Stimulated activated memory B cell treated with anti-CD40 and anti-IgM and Interleukin-4, amounts not matched to agents 10 μg/mL and 1 μg/mL and 100 μg/mL, for 72 hours (primary cell): ENCODE measurements around the gene HECTD4.
"Not testable (repeated sequence)": the region's sequence is repeated elsewhere in the genome, so short reads cannot be mapped to it uniquely, and the experiment has no call there.

ENCODE experiments used
- ATAC-seq: fragments of 150-1000 bp; cut with Tn5 transposase; 2 replicates; pipeline ENCODE4 v1.10.0; 2021
- H3K27ac Mint-ChIP-seq: one replicate; pipeline ENCODE4 v1.8.0; 2022; ENCODE audit warnings: mild to moderate bottlenecking, mixed read lengths
- H3K27me3 Mint-ChIP-seq: one replicate; pipeline ENCODE4 v1.8.0; 2022; ENCODE audit warnings: mixed read lengths
- H3K36me3 Mint-ChIP-seq: one replicate; pipeline ENCODE4 v1.8.0; 2022; ENCODE audit warnings: mixed read lengths
- H3K4me1 Mint-ChIP-seq: one replicate; pipeline ENCODE4 v1.8.0; 2022; ENCODE audit warnings: mixed read lengths
- H3K4me3 Mint-ChIP-seq: one replicate; pipeline ENCODE4 v1.8.0; 2022; ENCODE audit warnings: mild to moderate bottlenecking, moderate library complexity, mixed read lengths
- H3K9me3 Mint-ChIP-seq: one replicate; pipeline ENCODE4 v1.8.0; 2022; ENCODE audit warnings: mixed read lengths

Gene HECTD4

DNA sequence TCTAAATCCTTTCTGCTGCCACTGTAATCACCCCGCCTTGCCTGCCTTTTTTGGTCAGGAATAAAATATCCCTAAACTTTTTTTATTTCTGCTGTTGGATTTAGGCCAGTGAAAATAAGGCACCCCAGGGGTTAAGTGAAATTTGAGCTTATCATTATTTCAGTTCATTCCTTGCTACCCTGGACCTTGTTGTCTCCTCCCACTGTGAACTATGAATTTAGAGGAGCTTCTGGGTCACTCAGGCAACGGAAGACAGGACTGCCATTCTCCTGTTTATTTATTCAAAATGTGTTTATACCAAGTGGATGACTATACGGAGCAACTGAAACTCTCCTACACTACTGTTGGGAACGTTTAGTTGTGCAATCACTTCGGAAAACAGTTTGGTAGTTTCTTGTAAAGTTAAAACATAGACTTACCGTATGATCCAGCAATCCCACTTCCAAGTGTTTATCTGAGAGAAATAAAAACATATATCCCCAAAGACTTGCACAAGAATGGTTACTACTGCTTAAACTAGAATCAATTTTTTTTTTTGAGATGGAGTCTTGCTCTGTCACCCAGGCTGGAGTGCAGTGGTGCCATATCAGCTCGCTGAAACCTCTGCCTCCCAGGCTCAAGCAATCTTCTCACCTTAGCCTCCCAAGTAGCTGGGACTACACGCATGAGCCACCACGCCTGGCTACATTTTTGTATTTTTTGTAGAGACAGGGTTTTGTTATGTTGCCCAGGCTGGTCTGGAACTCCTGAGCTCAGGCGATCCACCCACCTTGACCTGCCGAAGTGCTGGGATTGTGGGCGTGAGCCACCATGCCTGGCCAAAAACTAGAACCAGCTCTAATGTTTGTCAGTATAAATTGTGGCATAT, 259.2 kb downstream of the HECTD4 start:
- Mint-ChIP-seq H3K9me3 (no peaks in the 10 kb centered on the region), H3K27me3 (no peaks in the 10 kb centered on the region), H3K4me3 (no peak overlapping the region), H3K4me1 (peaks cover 16% of the 10 kb centered on the region), H3K27ac (no peak overlapping the region), H3K36me3 (peaks cover 8% of the 10 kb centered on the region)
- no peak for ATAC-seq

DNA sequence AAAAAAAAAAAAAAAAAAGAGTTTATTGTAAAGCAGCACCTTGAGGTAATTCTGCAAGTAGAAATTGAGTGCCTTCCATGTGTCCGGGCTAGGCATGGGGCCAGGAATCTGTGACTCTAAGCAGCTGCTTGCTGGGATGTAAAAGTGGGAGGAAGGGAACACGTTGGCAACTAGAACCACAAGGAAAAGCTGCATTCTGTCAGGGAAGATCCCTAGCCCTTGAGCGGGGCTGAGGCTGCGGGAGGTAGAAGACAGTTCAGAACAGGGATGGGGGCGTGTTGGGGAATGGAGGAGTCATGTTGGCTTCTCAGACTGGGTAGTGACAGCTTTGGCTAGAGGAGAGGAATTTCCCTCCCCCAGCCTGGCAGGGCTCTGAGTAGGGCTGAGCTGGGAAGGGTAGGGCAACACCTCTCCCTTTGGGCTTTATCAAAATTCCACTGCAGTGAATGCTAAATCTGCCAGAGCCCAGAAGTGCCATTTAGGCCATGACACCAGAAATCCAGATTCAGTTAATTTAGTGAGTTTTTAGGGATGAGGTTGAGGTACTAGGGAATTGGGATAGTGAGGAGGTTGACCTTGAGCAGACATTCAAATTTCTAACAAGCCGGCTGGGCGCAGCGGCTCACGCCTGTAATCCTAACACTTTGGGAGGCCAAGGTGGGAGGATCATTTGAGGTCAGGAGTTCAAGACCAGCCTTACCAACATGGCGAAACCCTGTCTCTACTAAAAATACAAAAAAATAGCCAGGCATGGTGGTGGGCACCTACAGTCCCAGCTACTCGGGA, 260.3 kb downstream of the HECTD4 start:
- peaks cover 3% of the 10 kb centered on the region for H3K36me3 Mint-ChIP-seq
- H3K4me3 Mint-ChIP-seq, result no peak overlapping the region
- ATAC-seq, result no peak
- peaks cover 9% of the 10 kb centered on the region for H3K4me1 Mint-ChIP-seq
- H3K9me3 Mint-ChIP-seq, result no peaks in the 10 kb centered on the region
- H3K27me3 Mint-ChIP-seq, result no peaks in the 10 kb centered on the region
- no peak overlapping the region for H3K27ac Mint-ChIP-seq

DNA sequence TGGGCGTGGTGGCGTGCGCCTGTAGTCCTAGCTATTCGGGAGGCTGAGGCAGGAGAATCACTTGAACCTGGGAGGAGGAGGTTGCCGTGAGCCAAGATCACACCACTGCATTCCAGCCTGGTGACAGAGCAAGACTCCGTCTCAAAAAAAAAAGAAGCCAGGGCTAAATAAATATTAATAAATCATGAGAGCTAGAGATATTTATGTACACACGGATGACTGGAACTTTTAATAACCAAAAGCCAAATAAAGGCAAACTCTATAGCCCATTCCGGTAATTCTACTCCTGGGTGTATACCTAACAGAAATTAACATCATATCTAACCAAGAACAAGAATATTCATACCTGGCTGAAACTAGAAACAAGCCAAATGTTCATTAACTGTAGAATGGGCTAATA, 264.5 kb downstream of the HECTD4 start:
- H3K4me3 Mint-ChIP-seq, result no peak overlapping the region
- ATAC-seq, result no peak
- no peak overlapping the region for H3K27ac Mint-ChIP-seq
- no peaks in the 10 kb centered on the region for H3K9me3 Mint-ChIP-seq
- no peaks in the 10 kb centered on the region for H3K27me3 Mint-ChIP-seq
- peaks cover 7% of the 10 kb centered on the region for H3K4me1 Mint-ChIP-seq
- H3K36me3 Mint-ChIP-seq, result no peaks in the 10 kb centered on the region

DNA sequence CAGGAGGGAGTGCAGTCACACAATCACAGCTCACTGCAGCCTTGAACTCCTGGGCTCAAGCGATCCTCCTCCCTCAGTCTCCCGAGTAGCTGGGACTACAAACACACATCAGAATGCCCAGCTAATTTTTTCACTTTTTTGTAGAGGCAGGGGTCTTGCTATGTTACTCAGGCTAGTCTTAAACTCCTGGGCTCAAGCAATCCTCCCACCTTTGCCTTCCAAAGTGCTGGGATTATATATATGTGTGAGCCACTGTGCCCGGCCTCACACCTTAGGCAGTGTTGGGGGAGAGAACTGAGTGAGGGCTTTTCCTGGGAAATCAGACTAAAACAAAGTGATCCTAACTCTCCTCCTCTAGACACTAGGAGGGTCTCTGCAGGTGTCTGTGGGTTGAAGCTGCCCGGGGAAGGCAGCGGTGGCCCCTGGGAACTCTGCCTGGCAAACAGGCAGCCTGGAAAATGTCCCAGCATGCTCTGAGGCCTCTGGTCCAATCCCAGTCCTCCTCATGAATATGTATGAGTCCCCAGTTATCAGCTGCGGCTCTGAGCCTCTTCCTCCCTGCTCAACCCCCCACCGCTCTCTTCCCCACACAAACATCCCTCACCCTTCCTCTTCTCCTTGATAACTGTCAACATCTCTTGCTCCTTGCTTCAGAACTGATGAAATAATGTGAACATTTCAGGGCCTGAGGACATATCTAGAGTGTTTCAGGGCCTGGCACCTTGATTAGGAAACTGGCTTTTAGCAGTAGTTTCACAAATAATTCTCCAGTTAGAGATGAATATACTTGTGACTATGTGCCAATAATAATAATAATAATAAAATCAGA, 265.8 kb downstream of the HECTD4 start:
- H3K4me1 Mint-ChIP-seq, result peaks cover 14% of the 10 kb centered on the region
- no peaks in the 10 kb centered on the region for H3K36me3 Mint-ChIP-seq
- no peaks in the 10 kb centered on the region for H3K27me3 Mint-ChIP-seq
- no peak overlapping the region for H3K27ac Mint-ChIP-seq
- H3K9me3 Mint-ChIP-seq, result no peaks in the 10 kb centered on the region
- ATAC-seq, result no peak
- no peak overlapping the region for H3K4me3 Mint-ChIP-seq

DNA sequence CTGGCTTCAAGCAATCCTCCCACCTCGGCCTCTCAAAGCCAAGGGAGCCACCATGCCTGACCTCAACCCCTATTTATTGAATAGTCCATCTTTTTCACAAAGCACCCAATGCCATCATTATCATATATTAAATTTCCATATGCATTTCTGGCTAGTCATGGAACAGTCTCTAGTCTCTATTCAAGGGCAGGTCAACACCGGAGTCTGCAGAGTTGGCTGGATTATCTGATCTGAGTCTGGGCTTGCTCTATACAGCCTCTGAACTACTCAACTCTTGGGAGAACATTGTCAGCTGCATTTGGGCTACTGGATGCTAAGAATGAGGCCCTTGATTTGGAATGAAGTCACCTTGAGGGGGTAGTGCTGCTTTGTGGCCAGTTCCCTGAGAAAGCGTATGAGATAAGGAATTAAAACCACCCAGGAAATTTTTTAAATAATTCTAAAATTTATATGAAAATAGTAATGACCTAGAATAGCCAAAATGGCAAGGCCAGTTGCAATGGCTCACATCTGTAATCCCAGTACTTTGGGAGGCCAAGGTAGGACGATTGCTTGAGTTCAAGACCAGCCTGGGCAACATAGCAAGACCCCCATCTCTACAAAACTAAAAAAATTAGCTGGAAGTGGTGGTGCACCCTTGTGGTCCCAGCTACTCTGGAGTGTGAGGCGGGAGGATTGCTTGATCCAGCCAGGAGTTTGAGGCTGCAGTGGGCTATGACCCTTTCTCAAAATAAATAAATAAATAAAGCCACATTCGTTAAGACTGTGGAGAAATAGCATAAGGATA, 266.8 kb downstream of the HECTD4 start:
- Mint-ChIP-seq H3K36me3 (no peaks in the 10 kb centered on the region), H3K27me3 (no peaks in the 10 kb centered on the region), H3K4me1 (peaks cover 14% of the 10 kb centered on the region), H3K9me3 (no peaks in the 10 kb centered on the region), H3K27ac (no peak overlapping the region), H3K4me3 (no peak overlapping the region)
- ATAC-seq, result no peak

DNA sequence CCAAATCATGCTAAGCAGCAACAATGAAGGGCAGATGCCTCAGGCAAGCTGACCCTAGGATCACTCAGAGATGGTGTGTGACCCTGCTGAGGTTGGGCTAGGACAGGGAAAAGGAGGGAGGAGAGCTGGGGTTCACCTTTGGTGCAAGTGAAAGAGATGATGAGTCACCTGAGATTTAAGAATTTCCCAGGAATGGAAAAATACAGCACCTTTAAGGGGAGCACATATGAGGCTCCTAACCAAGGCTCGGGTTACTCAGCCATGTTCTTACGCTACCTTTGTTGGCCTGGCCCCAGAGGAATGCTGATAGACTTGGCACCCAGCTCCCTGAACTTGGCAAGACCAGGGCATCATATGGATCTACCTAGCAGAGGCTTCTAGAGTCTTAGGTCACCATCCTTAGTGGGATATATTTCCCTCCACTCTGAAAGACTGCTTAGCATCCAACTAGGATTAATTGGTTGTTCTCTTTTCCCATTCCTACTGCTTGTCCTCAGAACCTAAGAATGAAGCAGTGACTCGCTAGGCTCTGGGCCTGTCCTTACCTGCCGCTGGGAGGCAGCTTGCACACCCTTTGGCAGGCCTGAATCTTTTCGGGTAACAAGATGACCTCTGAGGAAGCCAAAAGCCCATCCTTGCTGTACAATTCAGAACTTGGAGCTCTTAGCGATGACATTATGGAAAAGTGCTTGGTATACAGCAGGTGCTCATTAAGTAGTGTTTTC, 269.7 kb downstream of the HECTD4 start:
- H3K9me3 Mint-ChIP-seq, result no peaks in the 10 kb centered on the region
- no peak overlapping the region for H3K4me3 Mint-ChIP-seq
- peak overlapping the region; percentile 46 for H3K27ac Mint-ChIP-seq
- H3K27me3 Mint-ChIP-seq, result no peaks in the 10 kb centered on the region
- ATAC-seq, result no peak
- no peaks in the 10 kb centered on the region for H3K36me3 Mint-ChIP-seq
- H3K4me1 Mint-ChIP-seq, result peaks cover 22% of the 10 kb centered on the region

DNA sequence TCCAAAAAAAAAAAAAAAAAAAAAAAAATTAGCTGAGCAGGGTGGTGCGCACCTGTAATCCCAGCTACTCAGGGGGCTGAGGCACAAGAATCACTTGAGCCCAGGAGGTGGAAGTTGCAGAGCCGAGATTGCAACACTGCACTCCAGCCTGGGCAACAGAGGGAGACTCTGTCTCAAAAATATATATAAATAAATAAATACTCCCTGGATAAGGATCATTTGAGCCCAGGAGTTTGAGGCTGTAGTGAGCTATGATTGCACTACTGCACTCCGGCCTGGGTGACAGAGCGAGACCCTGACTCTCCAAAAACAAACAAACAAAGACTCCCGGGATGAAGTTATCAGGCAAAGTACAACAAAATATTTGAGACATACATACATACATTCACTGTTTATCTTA, 270.3 kb downstream of the HECTD4 start:
- Mint-ChIP-seq H3K4me1 (peaks cover 29% of the 10 kb centered on the region), H3K9me3 (no peaks in the 10 kb centered on the region), H3K27ac (no peak overlapping the region), H3K27me3 (no peaks in the 10 kb centered on the region), H3K4me3 (no peak overlapping the region), H3K36me3 (no peaks in the 10 kb centered on the region)
- ATAC-seq, result no peak

DNA sequence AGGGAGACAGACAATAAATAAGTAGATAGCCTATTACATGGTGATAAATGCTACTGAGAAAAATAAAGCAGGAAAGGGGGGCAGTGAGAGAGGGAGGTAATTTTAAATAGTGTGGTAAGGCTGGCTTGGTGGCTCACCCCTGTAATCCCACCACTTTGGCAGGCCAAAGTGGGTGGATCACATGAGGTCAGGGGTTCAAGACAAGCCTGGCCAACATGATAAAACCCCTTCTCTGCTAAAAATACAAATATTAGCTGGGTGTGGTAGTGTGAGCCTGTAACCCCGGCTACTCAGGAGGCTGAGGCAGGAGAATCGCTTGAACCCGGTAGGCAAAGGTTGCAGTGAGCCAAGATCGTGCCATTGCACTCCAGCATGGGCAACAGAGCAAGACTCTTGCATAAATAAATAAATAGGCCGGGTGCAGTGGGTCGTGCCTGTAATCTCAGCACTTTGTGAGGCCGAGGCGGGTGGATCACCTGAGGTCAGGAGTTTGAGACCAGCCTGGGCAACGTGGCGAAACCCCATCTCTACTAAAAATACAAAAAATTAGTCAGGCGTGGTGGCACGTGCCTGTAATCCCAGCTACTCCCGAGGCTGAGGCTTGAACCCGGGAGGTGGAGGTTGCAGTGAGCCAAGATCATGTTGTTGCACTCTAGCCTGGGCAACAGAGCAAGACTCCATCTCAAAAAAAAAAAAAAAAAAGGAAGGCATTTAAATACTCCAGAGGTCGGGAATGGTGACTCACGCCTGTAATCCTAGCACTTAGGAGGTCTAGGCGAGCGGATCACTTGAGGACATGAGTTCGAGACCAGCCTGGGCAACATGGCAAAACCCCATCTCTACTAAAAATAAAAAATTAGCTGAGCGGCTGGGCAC, 271.2 kb downstream of the HECTD4 start:
- ATAC-seq, result not testable (repeated sequence)
- peak overlapping the region; percentile 99 for H3K27ac Mint-ChIP-seq

More for the DNA sequence above, 271.2 kb downstream of the HECTD4 start:
- not testable (repeated sequence) for H3K4me3 Mint-ChIP-seq, H3K27me3 Mint-ChIP-seq, H3K9me3 Mint-ChIP-seq, H3K36me3 Mint-ChIP-seq
- H3K4me1 Mint-ChIP-seq, result peaks cover 32% of the 10 kb centered on the region
